Psoas muscle (tissue), 8 donors: Measurements from ENCODE around the gene MRPL24. TPM values are rescaled to one million over a fixed set of nuclear protein-coding genes. Genes with fewer than 3 reads are reported as not detected.
A peak's percentile ranks its signal among the peaks of the same experiment; 100 is the strongest.

ENCODE experiments used
- ATAC-seq, 4 donors: fragments of 200-7000 bp; cut with Tn5 transposase; one replicate each; pipeline ENCODE4 v1.9.1; 2020; ENCODE audit warnings: moderate library complexity in 3 of 4, mild to moderate bottlenecking in 2 of 4
- DNase-seq, 2 donors: peaks; one replicate each; pipeline ENCODE4 v3.0.0-alpha.2; 2020
- H3K27ac ChIP-seq: fragments of 200-600 bp; one replicate; pipeline ENCODE4 v1.8.0; 2022
- H3K27me3 ChIP-seq, 3 donors: fragments of 200-600 bp in 1 of 3; one replicate each; pipeline versions ENCODE4 v1.6.1 to v1.8.0; 2013 to 2022; ENCODE audit warnings: low read length in 2 of 3, mild to moderate bottlenecking in 2 of 3, moderate library complexity in 1 of 3; ENCODE audit not compliant: insufficient read depth in 3 of 3
- H3K36me3 ChIP-seq, 2 donors: fragments of 200-600 bp in 1 of 2; one replicate each; pipeline versions ENCODE4 v1.6.1 to v1.8.0; 2013 to 2022; ENCODE audit warnings: low read depth in 1 of 2, mild to moderate bottlenecking in 1 of 2, moderate library complexity in 1 of 2; ENCODE audit not compliant: insufficient read depth in 1 of 2
- H3K4me1 ChIP-seq: fragments of 200-600 bp; one replicate; pipeline ENCODE4 v1.8.0; 2022
- H3K4me3 ChIP-seq: fragments of 200-600 bp; one replicate; pipeline ENCODE4 v1.8.0; 2022; ENCODE audit warnings: mild to moderate bottlenecking
- H3K9me3 ChIP-seq: fragments of 200-600 bp; one replicate; pipeline ENCODE4 v1.8.0; 2022
- CTCF ChIP-seq: fragments of 200-600 bp; IDR thresholded peaks from one replicate; pipeline ENCODE4 v1.8.0; 2022; ENCODE audit warnings: antibody characterized with exemption
- WGBS, 3 donors: extraction: QIAGEN DNeasy Blood & Tissue Kit; methylation state at CpG; one replicate each; pipeline versions ENCODE4 v1.1.6 to v1.1.7; 2013; 5-methylcytosine and 5-hydroxymethylcytosine counted together
- intact Hi-C, 2 donors: fragments of 100-400 bp; cut with DNase I; formaldehyde crosslinking; loops; one replicate each; pipeline versions ENCODE4 v1.11.0 to v1.14.2; 2022
- polyA plus RNA-seq, 3 donors: library from polyadenylated mRNA; stranded (reverse); fragments of 200-250 nt; gene quantifications; one replicate each; pipeline ENCODE4 v1.2.3, GENCODE V29; 2013
- total RNA-seq, 4 donors: library from RNA; stranded (reverse); fragmentation: NEBNext Ultra II Directional in 2 of 4; extraction: Animal tissue kit (Norgen Biotek cat#: 25700) in 2 of 4; gene quantifications; one replicate each; pipeline versions ENCODE4 v1.2.1 to v1.2.4, GENCODE V29; 2021 to 2023
- donor health status: healthy with polysubstance abuse.
- donor health status: DM: no; HTN: no; CAD: no; lungs with moderate emphysema.
- donor health status: Bipolar disorder and iron deficiency.
- donor health status: healthy.
- donor health status: DM: yes; HTN: yes; CAD: no.
- donor health status: DM: no; HTN: no; CAD: no.
- donor health status: DM: no; HTN: no; CAD: no.
- donor health status: DM: yes; HTN: yes; CAD: no.

MRPL24 gene
- total and polyA plus RNA-seq, 7 donors = 86.1 to 174 (median 137) TPM

DNA sequence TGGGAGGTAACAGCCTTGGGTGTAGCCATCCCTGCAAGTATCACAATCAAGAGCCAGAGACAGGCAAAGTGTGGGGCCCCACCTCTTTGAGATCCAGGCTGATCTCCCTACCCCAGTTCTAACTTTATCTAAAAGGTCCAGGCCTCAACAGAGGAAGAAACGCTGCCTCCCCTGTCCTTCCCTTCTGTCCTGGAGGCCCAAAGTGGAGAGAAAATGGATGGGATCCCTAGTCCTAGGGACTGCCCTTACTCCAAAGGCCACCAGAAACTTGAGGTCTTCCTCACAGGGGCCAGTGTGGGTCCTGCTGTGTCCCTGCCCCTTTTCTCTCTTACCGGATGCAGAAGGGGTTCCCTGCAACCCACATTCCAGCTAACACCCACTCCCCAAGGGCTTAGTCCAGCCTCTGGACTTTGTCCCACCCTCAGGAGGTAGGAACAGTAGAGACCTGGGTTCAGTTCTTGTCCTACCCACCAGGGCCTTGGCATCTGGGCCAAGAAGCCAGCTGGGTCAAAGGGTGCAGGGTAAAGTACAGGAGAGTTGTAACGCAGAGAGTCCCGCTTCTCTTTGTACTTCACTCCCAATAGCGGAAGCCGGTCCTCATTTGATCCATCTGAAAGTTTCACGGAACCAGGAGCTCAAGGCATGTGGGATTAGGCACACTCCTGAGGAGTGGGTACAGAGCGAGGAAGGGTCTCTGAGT is 8.7 kb upstream of the MRPL24 start:
- Histone ChIP-seq H3K4me3 (peak overlapping the region; percentile 96), H3K4me1 (peaks cover 56% of the 10 kb centered on the region), H3K9me3 (no peaks in the 10 kb centered on the region), H3K27ac (peak overlapping the region; percentile 98), H3K36me3 (peaks cover 3 to 6% of the 10 kb centered on the region in 2 donors), H3K27me3 (no peaks in the 10 kb centered on the region)
- no peak for TF ChIP-seq CTCF
- ATAC-seq = no peak
- intact Hi-C loops = loop anchor here in 1 of 2 donors (2.0 kb wide), 1 partner anchor 17 kb away; the partner anchor contains the start of gene PRCC
- DNase-seq = no peak
- WGBS, 3 donors = 18 to 22% (median 21%) methylated on average over 8 of the region's 8 CpGs

DNA sequence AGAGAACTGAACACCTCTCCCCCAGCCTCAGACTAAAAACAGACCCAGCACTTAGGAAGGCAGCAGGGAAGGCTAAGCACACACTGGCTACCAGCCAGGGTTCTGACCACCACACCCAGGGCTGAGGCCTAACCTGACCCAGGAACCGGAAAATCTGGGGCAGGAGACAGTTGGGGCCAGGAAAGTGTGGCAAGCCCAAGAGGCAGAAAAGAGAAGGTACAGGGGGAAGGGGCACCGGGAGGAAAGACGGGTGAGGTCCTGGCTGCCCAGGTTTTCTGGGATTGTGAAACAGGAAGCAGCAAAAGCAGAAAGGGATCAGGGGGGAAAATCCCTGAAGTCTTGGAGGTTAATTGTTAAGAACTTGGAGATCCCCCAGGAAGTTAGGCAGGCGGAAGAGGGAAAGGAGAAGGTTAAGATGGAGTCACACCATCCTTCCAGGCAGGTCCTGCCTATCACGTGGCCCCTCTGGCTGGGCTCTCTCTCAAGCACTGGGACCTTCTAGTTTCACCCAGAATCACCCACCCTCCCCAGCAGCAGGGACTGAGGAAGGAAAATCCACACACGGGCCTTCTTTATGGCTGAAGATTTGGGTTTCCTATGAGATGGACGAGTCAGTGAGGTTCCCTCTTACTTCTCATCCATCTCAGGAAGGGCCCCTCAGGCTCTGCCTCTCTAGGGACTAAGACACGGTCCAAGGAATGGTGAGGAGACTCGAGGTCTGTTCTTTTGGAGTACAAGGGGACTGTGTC is 8.0 kb upstream of the MRPL24 start:
- H3K9me3 ChIP-seq = no peaks in the 10 kb centered on the region
- 1 to 6% (median 1%) methylated on average over 9 of the region's 9 CpGs for WGBS, 3 donors
- intact Hi-C loops = no loop called here
- H3K4me1 ChIP-seq = peaks cover 49% of the 10 kb centered on the region
- H3K27ac ChIP-seq = peak overlapping the region; percentile 98
- DNase-seq = peak; percentile 68 to 84
- H3K36me3 ChIP-seq = peaks cover 3 to 13% of the 10 kb centered on the region in 2 donors
- no peaks in the 10 kb centered on the region for H3K27me3 ChIP-seq
- TF ChIP-seq CTCF = no peak
- peak; percentile 8 to 28 (median 10) for ATAC-seq
- H3K4me3 ChIP-seq = peak overlapping the region; percentile 96

GRCh38 chr1:156747742-156748669 is 7.1 kb upstream of the MRPL24 start:
- DNase-seq = no peak
- peaks cover 8 to 22% of the 10 kb centered on the region in 2 donors for H3K36me3 ChIP-seq
- intact Hi-C loops = no loop called here
- ATAC-seq = peak in 2 of 4 donors; percentile 23 to 37
- H3K4me1 ChIP-seq = peaks cover 44% of the 10 kb centered on the region
- no peak for TF ChIP-seq CTCF
- H3K27me3 ChIP-seq = no peaks in the 10 kb centered on the region
- H3K4me3 ChIP-seq = peak overlapping the region; percentile 96
- peak overlapping the region; percentile 98 for H3K27ac ChIP-seq
- H3K9me3 ChIP-seq = no peaks in the 10 kb centered on the region
- 2 to 10% (median 3%) methylated on average over 8 of the region's 8 CpGs for WGBS, 3 donors

GRCh38 chr1:156746728-156747631 is 6.1 kb upstream of the MRPL24 start:
- peak; percentile 65 to 77 (median 70) for ATAC-seq
- peaks cover 8 to 32% of the 10 kb centered on the region in 2 donors for H3K36me3 ChIP-seq
- 0 to 2% (median 1%) methylated on average over 23 to 24 of the region's 29 CpGs for WGBS, 3 donors
- H3K4me1 ChIP-seq = peaks cover 36% of the 10 kb centered on the region
- intact Hi-C loops = no loop called here
- TF ChIP-seq CTCF = no peak
- H3K9me3 ChIP-seq = no peaks in the 10 kb centered on the region
- H3K4me3 ChIP-seq = peak overlapping the region; percentile 96
- H3K27me3 ChIP-seq = no peaks in the 10 kb centered on the region
- H3K27ac ChIP-seq = peak overlapping the region; percentile 98
- peak; percentile 97 to 98 for DNase-seq
